ENCODE results near the gene TMOD2. TPM values are rescaled to one million over a fixed set of nuclear protein-coding genes. Genes with fewer than 3 reads are reported as not detected.

The TMOD2 gene
- total RNA-seq, 1 experiment from 2014 or later: 5.7 TPM

GRCh38 chr15:51714911-51715310, 36.5 kb upstream of the TMOD2 start:
- Histone ChIP-seq H4K20me1 (ENCODE audit: insufficient read depth) (no peaks in the 10 kb centered on the region), H3K4me2 (ENCODE audit: low read length) (no peak overlapping the region), H3K4me1 (ENCODE audit: control insufficient read depth in 1 of 2, insufficient read depth in 2 of 2, low read length in 2 of 2) (no peaks in the 10 kb centered on the region), H2AFZ (ENCODE audit: low read depth, low read length, poor library complexity, severe bottlenecking) (no peak overlapping the region), H3K27me3 (ENCODE audit: insufficient read depth, low read length) (no peaks in the 10 kb centered on the region), H3K9me3 (ENCODE audit: control insufficient read depth in 1 of 2, insufficient read depth in 1 of 2, low read depth in 1 of 2, low read length in 2 of 2) (no peaks in the 10 kb centered on the region), H3K4me3 (replicated peaks in 1 of 2; ENCODE audit: low read depth in 1 of 2, low read length in 2 of 2) (no peak overlapping the region), H3K9me2 (ENCODE audit: insufficient read depth) (no peaks in the 10 kb centered on the region), H3K36me3 (ENCODE audit: control insufficient read depth in 1 of 2, insufficient read depth in 2 of 2, low read length in 2 of 2) (no peaks in the 10 kb centered on the region), H3K79me2 (ENCODE audit: insufficient read depth, low read length) (no peaks in the 10 kb centered on the region), H3K9ac (ENCODE audit: low read length) (no peak overlapping the region), H3K27ac (ENCODE audit: low read depth, low read length) (no peak overlapping the region)
- CTCF ChIA-PET: no interaction called here
- DNase-seq (ENCODE audit: low read depth, low spot score) (no peak), ATAC-seq (no peak)
- BruUV-seq (replicated peaks): no TSS peak
- RAD21 ChIA-PET (ENCODE audit: low non-redundant PET in 1 of 2, low total read pairs in 2 of 2, uncharacterized antibody in 2 of 2, unreplicated experiment in 2 of 2): no interaction called here
- intact Hi-C loops (cut with micrococcal nuclease): no loop called here
- TF ChIP-seq EZH2 (IDR thresholded peaks at IDR 0.05): no peak
- no peak for TF ChIP-seq ZBTB33 (IDR thresholded peaks at IDR 0.05; ENCODE audit: extremely low read depth, insufficient replicate concordance, low read length)
- no peak for TF ChIP-seq POLR2A (IDR thresholded peaks at IDR 0.05; ENCODE audit: borderline replicate concordance, extremely low read depth, insufficient read depth, insufficient read length)
- TF ChIP-seq CTCF (IDR thresholded peaks at IDR 0.05 in 2 of 3, conservative IDR thresholded peaks at IDR 0.05 in 1 of 3; ENCODE audit: borderline replicate concordance in 1 of 3, insufficient read depth in 1 of 3, low read depth in 2 of 3, low read length in 2 of 3): no peak
- TF ChIP-seq SRF (IDR thresholded peaks at IDR 0.05; ENCODE audit: low read depth): no peak
- TF ChIP-seq ZFX (IDR thresholded peaks at IDR 0.05): no peak
- no peak for TF ChIP-seq ATF3 (IDR thresholded peaks at IDR 0.05)
- no peak for TF ChIP-seq POLR2AphosphoS5 (IDR thresholded peaks at IDR 0.05; ENCODE audit: low read depth, low read length)
- no peak for TF ChIP-seq SP1 (IDR thresholded peaks at IDR 0.05; ENCODE audit: low read depth)
- no peak for TF ChIP-seq CBX3 (IDR thresholded peaks at IDR 0.05; ENCODE audit: low read depth)
- TF ChIP-seq RAD21 (IDR thresholded peaks at IDR 0.05; ENCODE audit: low read depth): no peak
- no peak for TF ChIP-seq ZNF274 (IDR thresholded peaks at IDR 0.05; ENCODE audit: low read depth, low read length)
- POLR2A ChIA-PET: no interaction called here
